22Rv1 (cell line): ENCODE data around the gene RNF32.

Experiments used
- ZFX ChIP-seq: fragments of 450-650 bp; IDR thresholded peaks from 2 replicates; pipeline ENCODE4 v1.6.1; 2017; ENCODE audit warnings: antibody characterized with exemption, borderline replicate concordance
- TF ChIP-seq, protein P1 (sequence below): fragments of 450-650 bp; IDR thresholded peaks from 2 replicates; pipeline ENCODE4 v1.5.1; 2017; ENCODE audit warnings: mild to moderate bottlenecking

DNA sequence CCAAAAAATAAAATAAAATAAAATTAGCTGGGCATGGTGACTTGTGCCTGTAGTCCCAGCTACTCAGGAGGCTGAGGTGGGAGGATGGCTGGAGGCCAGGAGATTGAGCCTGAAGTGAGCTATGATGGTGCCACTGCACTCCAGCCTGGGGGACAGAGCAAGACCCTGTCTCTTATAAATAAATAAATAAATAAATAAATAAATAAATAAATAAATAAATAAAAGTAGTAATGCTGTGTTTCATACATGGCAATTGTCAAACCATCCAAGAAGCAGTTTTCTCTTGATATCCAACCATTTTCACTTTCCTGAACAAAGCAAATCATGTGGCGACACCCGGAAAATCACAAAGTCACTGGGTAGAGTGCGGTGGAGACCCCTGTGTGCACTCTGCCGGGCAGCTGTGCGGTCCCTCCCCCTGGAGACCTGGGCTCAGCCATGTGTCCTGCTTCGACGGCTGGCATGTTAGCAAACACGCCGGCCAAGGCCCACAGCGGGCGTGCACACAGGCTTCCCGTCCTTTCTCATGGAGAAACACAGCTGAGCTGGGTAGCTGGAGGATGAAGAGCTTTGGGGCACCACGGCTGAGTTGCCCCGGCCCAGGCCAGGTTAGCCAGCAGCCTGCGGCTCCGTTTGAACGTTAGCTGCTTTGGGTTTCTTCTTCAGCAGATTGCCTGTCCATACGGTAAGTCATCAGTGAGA, 22.3 kb upstream of the RNF32 start:
- TF ChIP-seq, protein P1, sequence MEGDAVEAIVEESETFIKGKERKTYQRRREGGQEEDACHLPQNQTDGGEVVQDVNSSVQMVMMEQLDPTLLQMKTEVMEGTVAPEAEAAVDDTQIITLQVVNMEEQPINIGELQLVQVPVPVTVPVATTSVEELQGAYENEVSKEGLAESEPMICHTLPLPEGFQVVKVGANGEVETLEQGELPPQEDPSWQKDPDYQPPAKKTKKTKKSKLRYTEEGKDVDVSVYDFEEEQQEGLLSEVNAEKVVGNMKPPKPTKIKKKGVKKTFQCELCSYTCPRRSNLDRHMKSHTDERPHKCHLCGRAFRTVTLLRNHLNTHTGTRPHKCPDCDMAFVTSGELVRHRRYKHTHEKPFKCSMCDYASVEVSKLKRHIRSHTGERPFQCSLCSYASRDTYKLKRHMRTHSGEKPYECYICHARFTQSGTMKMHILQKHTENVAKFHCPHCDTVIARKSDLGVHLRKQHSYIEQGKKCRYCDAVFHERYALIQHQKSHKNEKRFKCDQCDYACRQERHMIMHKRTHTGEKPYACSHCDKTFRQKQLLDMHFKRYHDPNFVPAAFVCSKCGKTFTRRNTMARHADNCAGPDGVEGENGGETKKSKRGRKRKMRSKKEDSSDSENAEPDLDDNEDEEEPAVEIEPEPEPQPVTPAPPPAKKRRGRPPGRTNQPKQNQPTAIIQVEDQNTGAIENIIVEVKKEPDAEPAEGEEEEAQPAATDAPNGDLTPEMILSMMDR = no peak
- TF ChIP-seq ZFX = no peak
